Endometrial microvascular endothelial cells (primary cell): Measurements from ENCODE around the gene LPCAT1. TPM values are rescaled to one million over a fixed set of nuclear protein-coding genes. Genes with fewer than 3 reads are reported as not detected.
"Not testable (repeated sequence)": the region's sequence is repeated elsewhere in the genome, so short reads cannot be mapped to it uniquely, and the experiment has no call there.

Source experiments
- in situ Hi-C: cut with HindIII; loops from 2 replicates; pipeline ENCODE4 v1.10.0; 2017; ENCODE audit warnings: low sequenced_read_pairs, low pct_unique_long_range_greater_than_20kb; ENCODE audit errors: inconsistent ontology term
- total RNA-seq: library from RNA; depleted of rRNA; stranded (reverse); fragments of >200 nt; gene quantifications from one replicate; pipeline ENCODE4 v1.2.3, GENCODE V29; 2015; ENCODE audit errors: inconsistent ontology term

LPCAT1 gene, protein sequence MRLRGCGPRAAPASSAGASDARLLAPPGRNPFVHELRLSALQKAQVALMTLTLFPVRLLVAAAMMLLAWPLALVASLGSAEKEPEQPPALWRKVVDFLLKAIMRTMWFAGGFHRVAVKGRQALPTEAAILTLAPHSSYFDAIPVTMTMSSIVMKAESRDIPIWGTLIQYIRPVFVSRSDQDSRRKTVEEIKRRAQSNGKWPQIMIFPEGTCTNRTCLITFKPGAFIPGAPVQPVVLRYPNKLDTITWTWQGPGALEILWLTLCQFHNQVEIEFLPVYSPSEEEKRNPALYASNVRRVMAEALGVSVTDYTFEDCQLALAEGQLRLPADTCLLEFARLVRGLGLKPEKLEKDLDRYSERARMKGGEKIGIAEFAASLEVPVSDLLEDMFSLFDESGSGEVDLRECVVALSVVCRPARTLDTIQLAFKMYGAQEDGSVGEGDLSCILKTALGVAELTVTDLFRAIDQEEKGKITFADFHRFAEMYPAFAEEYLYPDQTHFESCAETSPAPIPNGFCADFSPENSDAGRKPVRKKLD
- total RNA-seq = 48.5 TPM

DNA sequence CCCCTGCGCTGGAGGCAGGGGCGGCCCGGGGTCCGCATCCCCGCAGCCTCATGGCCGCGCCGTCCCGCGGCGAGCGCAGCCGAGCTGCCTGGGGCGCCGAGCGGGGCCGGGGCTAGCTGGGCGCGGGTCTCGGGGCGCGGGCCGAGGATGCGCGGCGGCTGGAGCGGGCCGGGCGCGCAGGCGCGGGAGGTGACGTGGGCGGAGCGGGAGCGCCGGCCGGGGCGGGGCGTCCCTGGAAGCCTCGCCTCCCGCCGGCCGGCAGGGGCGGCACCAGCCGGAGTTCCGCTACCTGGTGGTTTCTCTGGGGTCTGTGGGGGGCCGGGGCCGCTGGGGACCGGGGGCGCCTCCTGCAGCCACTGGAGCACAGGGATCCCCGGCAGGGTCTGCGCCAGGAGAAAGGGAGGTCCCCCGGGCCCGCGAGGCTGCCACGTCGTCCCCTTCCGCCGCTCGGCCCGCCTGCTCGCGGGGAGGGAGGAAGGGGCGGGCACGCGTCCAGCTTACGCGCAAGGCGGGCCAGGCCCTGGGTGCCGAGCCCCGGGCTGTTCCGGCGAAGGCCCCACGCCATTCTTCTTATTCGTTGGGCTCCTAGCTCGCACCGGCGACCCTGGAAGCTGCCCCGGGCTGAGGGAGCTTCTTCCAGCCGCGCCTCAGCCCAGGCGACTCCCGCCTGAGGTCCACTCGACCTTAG, at the start of gene LPCAT1:
LPCAT1 (minus strand) TSS at position 168 of the 688 bp plus-strand sequence; CDS start at position 52, 116 bp downstream.
- in situ Hi-C loops = no loop called here

DNA sequence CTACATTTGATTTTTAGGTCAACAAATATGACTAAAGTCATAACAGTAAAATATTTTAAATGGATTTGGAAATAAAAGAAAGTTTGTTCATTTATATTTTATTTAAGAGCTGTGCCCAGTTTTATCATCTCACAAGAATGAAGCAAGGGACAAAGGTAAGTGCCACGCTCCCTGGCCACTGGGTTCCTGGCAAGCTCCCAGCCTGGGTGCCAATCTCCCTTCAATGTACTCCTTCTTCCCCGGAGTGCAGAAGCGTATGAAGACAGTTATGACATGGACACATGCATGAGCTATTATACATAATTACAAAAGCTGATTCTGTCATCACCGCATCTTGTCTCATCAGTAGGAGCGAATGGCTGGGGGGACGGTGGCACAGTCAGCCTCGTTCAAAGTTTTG, 48.1 kb upstream of the LPCAT1 start:
- in situ Hi-C loops = not testable (repeated sequence)

DNA sequence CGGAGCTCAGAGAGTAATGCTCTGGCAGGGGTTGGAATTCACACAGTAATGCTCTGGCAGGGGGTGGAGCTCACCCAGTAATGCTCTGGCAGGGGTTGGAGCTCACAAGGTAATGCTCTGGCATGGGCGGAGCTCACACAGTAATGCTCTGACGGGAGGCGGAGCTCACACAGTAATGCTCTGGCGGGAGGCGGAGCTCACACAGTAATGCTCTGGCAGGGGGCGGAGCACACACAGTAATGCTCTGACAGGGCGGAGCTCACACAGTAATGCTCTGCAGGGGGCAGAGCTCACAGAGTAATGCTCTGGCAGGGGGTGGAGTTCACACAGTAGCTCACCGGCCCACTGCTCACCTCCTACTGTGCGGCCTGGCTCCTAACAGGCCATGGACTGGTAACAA, 47.2 kb upstream of the LPCAT1 start:
- in situ Hi-C loops = no loop called here

DNA sequence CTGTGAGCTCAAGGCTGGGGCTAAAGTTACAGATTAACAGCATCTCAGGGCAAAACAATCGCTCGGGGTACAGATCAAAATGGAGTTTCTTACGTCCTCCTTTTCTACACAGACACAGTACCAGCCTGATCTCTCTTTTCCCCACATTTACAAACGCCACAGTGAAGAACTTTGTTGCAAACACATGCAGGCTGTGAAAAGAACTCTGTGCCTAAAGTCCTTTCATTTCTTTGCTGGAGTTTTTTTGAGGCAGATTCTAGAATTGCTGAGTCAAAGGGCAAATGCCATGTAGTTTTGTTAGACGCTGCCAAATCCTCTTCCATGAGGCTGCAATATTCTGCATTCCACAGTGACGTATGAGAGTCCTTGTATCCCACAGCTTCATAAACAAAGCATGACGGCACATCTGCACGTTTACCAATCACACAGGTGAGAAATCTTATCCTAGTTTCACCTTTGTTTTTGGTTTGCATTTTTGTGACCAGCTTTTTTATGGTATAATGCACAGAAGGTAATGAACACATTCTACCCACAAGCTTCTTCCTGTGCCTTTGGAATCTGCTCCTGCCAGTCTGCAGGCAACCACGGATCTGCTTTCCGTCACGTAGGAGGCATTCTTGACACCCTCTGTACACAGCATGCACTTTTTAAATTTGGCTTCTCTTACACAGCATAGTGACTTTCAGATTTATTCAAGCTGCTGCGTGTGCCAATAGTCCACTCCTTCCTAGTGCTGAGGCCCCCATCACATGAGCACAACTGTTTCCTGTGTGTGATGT, 44.6 kb upstream of the LPCAT1 start:
- in situ Hi-C loops = no loop called here

DNA sequence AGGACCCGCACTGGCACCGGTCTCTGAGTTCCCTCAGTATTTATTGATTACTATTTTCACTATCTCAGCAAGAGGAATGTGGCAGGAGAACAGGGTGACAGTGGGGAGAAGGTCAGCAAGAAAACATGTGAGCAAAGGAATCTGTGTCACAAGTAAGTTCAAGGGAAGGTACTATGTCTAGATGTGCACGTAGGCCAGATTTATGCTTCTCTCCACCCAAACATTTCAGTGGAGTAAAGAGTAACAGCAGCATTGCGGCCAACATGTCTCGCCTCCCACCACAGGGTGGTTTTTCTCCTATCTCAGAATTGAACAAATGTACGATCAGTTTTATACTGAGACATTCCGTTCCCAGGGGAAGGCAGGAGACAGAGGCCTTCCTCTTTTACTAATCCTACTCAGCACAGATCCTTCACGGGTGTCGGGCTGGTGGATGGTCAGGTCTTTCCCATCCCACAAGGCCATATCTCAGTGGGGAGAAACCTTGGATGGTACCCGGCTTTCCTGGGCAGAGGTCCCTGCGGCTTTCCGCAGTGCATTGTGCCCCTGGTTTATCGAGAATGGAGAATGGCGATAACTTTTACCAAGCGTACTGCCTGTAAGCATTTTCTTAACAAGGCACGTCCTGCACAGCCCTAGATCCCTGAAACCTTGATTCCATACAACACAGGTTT, 43.9 kb upstream of the LPCAT1 start:
- in situ Hi-C loops = not testable (repeated sequence)

DNA sequence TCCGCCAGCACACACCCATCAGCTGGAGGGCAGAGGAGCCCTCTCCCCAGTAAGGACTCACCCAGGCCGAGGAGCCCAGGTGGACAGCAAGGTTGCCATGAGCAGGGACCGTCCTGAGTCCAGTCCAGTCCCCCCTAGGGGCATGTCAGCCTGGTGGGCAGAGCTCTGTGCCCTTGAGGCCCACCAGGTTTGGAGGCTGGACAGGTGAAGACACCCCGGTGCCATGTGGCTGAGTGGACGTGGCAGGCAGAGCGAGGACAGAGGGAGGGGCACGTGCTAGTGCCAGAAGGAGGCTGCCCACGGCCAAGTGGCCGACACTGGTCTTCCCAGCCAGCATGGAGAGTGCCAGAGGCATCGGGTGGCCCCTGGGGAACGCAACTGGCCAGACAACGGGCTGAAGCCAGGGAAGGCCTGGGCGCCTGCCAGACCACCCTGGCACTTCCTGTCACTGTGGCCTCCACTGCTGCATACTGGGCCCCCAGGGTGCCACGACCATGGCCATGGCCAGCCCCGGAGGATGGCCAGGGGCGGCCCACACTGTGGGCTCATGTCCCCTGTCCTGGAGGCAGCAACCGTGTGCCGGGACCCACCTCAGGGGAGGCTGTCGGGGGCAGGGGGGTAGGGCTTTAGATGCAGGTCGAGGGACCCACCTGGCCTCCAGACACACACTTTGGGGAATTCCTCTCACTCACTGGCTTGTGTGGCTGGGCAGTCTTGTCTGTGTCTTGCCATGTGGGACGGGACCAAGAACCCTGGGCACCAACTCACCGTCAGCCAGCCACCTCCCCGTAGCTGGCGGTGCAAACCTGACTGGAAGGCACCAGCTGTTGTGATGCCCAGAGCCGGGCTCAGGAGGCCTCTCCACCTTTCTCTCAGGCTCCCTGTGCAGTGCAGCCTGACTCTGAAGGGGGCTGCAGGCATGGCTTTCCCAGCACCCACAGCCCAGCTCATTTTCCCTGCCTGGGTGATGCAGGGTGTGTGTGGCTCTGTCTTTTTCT, 42.3 kb upstream of the LPCAT1 start:
- in situ Hi-C loops = no loop called here

DNA sequence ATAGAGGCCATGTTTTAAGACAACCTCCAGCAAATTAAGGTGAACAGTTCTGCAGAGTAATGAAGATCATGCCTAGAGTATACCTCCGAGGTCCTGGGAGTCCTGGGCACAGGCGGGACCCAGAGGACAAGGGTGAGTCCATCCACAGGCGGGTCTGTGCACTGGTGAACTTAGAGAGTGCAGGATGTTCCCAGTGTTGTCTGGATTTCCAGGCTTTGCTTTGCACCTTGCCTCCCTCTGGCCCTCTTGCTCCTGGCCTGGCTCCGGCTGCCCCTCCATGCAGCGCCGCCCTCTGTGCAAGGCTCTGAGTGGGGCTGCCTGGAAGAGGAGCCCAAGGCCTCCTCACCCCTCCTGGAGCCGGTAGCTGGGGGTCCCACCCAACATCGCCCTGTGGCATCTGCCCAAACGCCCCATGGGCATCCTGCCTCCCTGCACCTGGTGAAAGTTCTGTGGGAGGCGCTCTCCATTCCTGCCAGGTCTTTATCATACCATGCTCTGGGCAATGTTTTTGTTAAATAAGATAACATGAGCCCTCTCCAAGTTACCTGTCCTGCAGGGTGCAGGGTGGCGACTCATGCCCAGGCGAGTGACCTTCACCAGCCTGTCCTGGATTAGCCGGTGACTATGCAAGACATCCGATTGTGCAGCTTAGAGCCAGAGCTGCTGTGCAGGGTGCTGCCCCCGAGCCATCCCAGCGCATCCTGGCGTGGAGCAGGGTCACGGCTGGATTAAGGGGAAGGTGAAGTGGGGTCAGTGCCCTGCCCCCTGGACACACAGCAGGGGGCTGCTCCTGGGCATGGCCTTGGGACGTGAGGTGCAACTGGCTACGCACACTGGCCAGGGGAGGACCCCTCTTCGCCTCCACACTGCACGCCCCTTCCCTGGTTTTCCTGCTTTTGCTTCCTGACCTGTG, 41.3 kb upstream of the LPCAT1 start:
- in situ Hi-C loops = no loop called here

DNA sequence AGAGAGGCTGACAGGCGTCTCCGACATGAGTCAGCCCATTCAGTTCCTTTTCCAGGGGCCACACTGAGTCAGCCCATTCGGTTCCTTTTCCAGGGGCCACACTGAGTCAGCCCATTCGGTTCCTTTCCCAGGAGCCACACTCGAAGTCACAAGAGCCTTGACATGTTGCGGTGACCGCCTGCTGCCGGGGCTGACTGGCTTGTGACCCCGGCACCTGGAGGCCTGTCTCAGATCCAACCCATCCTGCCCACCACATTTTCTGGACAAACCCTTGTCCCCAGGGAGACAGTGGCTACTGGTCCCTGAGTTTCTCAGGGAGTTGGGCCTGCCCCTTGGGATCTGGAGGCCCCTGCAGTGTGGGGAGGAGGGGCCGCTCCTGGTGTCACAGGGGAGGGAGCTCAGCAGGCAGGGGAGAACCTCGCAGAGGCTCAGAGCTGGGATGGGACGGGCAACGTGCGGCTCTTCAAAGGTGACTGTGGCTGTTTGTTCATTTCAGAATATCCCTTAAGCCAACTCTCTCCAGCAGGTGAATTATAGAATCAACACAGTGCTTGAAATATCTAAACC, 40.5 kb upstream of the LPCAT1 start:
- in situ Hi-C loops = no loop called here

DNA sequence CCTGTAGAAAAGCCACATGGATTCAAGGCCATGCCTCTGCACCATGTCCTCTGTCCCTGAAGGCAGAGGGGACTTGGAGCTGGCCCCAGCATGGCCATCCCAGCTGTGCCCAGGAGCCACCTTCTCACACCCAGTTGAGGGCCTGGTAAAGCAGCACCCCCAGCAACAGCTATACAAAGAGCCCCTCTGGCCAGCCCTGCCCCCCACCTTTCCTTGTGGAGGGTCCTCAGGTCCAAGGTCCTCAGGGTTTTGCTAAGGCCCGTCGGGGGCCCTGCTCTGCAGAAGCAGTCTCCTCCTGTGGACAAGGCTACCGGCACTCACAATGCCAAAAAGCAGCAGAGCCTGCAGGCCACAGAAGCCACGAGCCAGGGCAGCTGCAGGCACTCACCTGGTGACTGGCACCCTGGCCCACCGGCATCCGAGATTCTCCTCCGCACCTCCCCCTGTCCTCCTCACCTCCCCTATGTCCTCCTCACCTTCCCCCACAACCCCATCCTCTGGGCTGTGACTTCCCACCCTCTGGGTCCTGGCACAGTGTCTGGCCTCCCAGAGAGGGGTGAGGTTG, 39.9 kb upstream of the LPCAT1 start:
- in situ Hi-C loops = no loop called here

DNA sequence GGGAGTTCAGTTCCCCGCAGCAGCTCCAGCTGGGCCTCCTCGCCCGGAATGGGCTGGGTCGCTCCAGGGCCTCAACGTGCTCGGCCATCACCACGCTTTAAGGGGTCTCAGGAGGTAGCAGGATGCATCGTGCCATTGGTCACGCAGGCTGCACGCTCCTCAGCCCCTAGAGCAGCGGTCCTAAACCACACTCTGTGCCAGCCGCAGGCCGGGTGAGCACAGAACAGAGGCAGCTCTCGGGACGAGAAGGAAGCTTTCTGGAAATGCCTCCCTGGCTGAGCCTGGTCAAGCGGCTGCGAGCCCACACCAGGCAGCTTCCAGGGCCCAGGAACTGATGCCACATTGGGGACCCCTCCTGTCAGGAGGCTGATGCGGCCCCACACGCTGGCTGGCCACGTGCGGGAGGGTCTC, 39.3 kb upstream of the LPCAT1 start:
- in situ Hi-C loops = no loop called here

DNA sequence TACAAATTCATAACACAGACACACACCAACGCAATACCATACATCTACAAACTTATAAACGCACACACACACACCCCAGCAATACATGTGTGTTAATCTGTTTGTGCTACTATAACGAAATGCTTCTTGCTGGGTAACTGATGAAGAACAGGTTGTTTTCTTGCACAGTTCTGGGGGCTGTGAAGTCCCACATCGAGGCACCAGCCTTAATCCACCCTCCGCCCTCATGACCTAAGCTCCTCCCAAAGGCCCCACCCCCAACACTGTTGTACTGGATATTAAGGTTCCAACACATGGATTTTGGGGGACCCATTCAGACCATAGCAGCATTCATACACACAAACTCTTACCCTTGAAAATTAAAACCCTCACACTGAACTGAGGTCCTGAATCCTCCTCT, 38.8 kb upstream of the LPCAT1 start:
- in situ Hi-C loops = no loop called here

DNA sequence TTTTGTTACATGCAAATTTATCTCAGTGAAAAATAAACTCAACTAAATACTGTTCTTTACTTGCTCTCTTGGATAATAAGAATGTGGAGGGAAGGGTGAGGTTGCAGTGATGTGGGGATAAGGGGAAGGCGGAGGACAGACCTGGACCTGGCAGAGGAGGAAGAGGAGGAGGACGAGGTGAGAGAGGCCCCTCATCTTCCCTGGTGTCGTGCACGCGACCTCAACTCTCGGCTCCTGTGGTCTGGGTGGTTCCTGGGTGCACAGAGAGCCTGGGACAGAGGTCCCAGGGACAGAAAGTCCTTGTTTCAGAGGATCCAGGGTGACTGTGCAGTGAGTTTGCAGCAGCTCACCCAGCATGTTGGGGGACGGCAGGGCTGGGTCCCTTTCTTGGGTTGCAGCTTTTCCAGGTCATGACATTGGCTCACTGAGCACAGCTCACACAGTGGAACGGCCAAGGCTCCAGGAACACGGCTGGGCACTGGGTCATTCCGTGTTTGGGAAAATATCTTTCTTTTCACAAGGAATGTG, 37.7 kb upstream of the LPCAT1 start:
- in situ Hi-C loops = no loop called here

DNA sequence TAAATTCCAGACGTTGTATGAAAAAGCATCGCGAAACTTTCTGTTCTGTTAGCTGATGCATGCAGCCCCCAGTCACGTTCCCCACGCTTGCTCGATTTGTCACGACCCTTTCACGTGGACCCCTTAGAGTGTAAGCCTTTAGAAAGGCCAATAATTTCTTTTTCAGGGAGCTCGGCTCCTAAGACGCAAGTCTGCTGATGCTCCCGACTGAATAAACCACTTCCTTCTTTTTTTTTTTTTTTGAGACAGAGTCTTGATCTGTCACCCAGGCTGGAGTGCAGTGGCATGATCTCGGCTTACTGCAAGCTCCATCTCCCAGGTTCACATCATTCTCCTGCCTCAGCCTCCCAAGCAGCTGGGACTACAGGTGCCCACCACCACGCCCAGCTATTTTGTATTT, 36.7 kb upstream of the LPCAT1 start:
- in situ Hi-C loops = not testable (repeated sequence)

DNA sequence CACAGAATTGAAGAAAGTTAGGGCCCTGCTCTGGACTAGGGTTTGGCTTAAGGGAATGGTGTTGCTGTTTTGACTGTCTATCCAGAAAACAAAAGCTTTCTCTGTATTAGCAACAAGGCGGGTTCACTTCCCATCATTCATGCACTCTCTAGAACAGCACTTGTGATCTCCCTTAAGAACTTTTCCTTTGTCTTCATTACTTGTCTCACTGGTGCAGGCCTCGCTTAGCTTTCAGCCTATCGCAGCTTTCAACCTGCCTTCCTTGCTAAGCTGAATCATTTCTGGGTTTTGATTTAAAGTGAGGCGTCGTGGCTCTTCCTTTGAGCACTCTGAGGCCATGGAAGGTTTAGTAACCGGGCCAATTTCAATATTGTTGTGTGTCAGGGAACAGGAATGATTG, 35.2 kb upstream of the LPCAT1 start:
- in situ Hi-C loops = no loop called here

DNA sequence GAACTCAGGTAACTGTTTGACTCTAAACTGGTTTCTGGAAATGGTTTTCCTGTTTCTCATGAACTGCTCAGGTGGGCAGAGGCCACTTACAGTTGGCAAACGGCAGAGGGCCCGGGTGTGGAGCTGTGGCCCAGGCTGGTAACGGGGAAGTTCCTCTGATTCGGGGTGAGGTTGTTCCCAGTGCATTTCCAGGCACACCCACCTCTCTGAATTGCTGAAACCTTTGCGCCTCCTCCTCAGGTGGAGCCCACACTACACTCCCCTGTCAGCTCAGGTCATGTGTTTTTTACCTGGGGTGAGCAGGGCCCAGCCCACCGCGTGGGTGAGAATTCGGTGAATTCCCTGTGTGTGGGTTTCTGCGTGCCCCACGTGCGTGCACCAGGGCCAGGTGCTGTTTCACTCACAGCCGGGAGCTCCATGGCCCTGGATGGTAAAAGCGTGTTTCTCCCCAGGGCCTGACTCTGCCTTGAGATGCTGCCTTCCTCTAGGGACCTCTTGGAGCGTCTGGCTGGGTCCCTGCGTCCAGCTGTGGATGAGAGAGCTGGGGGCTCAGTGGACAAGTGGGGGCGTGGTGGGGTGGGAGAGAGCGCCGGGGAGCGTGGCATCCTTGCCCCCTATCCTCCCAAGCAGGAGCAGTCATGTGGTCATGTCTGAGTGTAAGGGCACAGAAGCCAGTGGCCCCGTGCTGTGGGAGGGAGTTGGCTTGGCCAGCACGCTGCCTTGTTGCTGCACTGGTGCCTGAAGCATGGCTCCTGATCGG, 33.5 kb upstream of the LPCAT1 start:
- in situ Hi-C loops = no loop called here
